NCI-H146 (cell line): ENCODE results near the gene EFNB3.

Experiments used
- DNase-seq: peaks from one replicate; lab custom pipeline; 2025; lab: John Stamatoyannopoulos, UW

The EFNB3 gene, protein sequence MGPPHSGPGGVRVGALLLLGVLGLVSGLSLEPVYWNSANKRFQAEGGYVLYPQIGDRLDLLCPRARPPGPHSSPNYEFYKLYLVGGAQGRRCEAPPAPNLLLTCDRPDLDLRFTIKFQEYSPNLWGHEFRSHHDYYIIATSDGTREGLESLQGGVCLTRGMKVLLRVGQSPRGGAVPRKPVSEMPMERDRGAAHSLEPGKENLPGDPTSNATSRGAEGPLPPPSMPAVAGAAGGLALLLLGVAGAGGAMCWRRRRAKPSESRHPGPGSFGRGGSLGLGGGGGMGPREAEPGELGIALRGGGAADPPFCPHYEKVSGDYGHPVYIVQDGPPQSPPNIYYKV

GRCh38 chr17:7704601-7705268, at the start of gene EFNB3:
TSS of gene EFNB3 (plus strand) at chr17:7705202. CDS start at chr17:7705599, 397 bp downstream.
- DNase-seq = peak; percentile 63

DNA sequence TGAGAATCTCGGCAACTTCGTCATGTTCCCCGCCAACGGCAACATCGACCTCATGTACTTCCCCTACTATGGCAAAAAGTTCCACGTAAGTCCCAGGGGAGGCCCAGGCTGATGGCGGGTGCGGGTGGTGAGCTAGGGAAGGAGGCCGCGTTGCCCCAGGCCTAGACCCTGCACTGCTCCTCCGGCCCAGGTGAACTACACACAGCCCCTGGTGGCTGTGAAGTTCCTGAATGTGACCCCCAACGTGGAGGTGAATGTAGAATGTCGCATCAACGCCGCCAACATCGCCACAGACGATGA, 49.5 kb upstream of the EFNB3 start:
- DNase-seq = no peak

- DNase-seq = no peak
These were observed 47.9 kb upstream of the EFNB3 start for GRCh38 chr17:7656958-7657609.

GRCh38 chr17:7667656-7668406, 37.2 kb upstream of the EFNB3 start:
- DNase-seq = no peak

GRCh38 chr17:7668482-7668881, 36.5 kb upstream of the EFNB3 start:
- DNase-seq = no peak

DNA sequence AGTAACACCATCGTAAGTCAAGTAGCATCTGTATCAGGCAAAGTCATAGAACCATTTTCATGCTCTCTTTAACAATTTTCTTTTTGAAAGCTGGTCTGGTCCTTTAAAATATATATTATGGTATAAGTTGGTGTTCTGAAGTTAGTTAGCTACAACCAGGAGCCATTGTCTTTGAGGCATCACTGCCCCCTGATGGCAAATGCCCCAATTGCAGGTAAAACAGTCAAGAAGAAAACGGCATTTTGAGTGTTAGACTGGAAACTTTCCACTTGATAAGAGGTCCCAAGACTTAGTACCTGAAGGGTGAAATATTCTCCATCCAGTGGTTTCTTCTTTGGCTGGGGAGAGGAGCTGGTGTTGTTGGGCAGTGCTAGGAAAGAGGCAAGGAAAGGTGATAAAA, 31.8 kb upstream of the EFNB3 start:
- no peak for DNase-seq

DNA sequence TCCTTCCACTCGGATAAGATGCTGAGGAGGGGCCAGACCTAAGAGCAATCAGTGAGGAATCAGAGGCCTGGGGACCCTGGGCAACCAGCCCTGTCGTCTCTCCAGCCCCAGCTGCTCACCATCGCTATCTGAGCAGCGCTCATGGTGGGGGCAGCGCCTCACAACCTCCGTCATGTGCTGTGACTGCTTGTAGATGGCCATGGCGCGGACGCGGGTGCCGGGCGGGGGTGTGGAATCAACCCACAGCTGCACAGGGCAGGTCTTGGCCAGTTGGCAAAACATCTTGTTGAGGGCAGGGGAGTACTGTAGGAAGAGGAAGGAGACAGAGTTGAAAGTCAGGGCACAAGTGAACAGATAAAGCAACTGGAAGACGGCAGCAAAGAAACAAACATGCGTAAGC, 30.1 kb upstream of the EFNB3 start:
- no peak for DNase-seq

DNA sequence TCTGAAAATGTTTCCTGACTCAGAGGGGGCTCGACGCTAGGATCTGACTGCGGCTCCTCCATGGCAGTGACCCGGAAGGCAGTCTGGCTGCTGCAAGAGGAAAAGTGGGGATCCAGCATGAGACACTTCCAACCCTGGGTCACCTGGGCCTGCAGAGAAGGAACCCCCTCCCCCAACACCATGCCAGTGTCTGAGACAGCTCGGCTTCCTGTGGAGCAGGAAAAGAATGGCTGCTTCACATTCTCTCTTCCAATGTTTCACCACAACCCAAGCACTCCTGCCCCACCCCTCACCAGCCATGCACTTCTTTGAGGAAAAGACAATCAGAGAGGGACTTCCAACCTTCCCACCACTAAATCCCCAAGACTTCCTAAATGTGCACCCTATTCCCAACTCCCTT, 28.5 kb upstream of the EFNB3 start:
- DNase-seq = no peak

DNA sequence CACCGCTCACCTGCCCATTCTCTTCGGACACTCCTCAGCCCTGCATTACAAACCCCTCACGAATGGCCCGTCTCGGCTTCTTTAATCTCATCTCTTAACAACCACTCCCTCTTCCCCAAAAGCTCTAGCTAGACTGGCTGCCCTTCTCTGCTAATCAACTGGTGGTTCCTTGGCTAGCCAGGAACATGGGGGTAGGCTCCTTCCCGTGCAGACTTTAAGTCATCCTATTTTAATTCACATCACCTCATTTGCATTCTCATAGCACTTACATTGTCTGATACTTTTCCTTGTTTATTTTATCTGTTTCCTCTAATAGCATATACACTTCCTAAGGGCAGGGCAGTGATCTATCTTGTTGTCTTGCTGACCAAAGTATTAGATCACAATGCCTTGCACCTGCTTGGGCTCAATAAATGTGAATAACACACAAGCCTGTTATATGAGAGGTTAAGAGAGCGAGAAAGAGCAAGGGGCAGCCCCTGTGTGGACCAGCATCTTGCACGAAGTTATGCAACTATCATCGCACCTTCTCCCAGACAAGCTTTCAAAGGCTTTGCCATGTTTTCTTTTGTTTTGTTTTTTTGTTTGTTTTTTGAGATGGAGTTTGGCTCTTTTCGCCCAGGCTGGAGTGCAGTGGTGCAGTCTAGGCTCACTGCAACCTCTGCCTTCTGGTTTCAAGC, 27.5 kb upstream of the EFNB3 start:
- no peak for DNase-seq

GRCh38 chr17:7684851-7685532, 20.0 kb upstream of the EFNB3 start:
- DNase-seq = no peak

GRCh38 chr17:7685533-7686221, 19.3 kb upstream of the EFNB3 start:
- DNase-seq = peak; percentile 91

DNA sequence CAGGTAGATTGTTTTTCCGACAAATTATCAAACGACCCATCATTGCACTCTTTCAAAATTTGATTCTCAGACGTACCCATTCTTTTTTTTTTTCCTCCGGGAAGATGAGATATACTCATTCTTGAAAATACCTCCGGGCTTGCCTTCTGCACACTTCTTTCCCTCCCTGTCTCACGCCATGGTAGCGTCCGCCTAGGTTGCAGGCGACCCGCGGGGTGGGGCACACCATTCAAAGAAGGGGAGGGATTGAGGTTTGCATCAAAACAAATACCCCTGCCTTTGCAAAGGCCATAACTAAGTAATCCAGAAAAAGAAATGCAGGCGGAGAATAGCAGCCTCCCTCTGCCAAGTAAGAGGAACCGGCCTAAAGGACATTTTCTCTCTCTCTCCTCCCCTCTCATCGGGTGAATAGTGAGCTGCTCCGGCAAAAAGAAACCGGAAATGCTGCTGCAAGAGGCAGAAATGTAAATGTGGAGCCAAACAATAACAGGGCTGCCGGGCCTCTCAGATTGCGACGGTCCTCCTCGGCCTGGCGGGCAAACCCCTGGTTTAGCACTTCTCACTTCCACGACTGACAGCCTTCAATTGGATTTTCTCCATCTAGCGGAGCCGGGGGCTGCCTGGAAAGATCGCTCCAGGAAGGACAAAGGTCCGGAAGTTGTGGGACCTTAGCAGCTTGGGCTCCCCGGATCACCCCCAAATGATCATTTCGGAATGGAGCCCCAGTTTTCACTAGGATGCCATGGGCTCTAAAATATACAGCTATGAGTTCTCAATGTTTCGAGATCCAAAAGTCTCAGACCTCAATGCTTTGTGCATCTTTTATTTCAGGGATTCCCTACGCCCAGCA, 18.6 kb upstream of the EFNB3 start:
- peak; percentile 87 for DNase-seq

GRCh38 chr17:7687072-7687907, 17.7 kb upstream of the EFNB3 start, which contains the start of gene TP53:
TSS of gene TP53 (minus strand) at chr17:7687490. CDS start at chr17:7676594, 10,896 bp downstream.
- DNase-seq = peak; percentile 92

DNA sequence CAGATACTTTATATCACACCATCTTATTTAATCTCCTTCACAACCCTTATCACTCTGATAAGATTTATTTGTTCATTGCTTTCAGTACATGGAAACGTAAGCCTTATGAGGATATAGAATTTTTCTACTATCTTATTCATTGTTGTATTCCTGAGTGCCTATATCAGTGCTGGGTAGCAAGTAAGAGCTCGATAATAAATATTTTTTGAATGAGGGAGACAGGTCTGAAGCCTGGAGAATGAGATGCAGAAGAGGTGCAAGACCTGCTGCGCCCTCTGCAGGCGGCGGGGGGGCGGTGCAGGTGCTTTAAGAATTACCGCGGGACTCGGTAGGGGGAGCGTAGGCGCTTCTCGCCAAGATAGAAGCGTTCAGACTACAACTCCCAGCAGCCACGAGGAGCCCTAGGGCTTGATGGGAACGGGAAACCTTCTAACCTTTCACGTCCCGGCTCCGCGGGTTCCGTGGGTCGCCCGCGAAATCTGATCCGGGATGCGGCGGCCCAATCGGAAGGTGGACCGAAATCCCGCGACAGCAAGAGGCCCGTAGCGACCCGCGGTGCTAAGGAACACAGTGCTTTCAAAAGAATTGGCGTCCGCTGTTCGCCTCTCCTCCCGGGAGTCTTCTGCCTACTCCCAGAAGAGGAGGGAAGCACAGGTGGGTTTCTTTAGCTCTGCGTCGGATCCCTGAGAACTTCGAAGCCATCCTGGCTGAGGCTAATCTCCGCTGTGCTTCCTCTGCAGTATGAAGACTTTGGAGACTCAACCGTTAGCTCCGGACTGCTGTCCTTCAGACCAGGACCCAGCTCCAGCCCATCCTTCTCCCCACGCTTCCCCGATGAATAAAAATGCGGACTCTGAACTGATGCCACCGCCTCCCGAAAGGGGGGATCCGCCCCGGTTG, 16.8 kb upstream of the EFNB3 start, which contains the start of gene WRAP53:
WRAP53 (plus strand) TSS at position 570 of the 900 bp plus-strand sequence; CDS start at position 742, 172 bp downstream.
- DNase-seq = peak; percentile 96

DNA sequence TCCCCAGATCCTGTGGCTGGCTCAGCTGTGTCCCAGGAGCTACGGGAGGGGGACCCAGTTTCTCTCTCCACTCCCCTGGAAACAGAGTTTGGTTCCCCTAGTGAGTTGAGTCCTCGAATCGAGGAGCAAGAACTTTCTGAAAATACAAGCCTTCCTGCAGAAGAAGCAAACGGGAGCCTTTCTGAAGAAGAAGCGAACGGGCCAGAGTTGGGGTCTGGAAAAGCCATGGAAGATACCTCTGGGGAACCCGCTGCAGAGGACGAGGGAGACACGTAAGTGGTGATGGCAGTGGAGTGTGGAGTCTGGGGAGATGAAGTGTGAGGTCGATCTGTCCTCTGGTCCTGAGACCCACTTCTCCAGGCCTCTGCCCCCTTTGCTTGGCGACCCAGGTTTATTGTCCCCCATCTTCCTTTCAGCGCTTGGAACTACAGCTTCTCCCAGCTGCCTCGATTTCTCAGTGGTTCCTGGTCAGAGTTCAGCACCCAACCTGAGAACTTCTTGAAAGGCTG, 16.1 kb upstream of the EFNB3 start:
- DNase-seq = no peak

- DNase-seq = no peak
These were observed 9.4 kb upstream of the EFNB3 start for GRCh38 chr17:7695586-7695985.

DNA sequence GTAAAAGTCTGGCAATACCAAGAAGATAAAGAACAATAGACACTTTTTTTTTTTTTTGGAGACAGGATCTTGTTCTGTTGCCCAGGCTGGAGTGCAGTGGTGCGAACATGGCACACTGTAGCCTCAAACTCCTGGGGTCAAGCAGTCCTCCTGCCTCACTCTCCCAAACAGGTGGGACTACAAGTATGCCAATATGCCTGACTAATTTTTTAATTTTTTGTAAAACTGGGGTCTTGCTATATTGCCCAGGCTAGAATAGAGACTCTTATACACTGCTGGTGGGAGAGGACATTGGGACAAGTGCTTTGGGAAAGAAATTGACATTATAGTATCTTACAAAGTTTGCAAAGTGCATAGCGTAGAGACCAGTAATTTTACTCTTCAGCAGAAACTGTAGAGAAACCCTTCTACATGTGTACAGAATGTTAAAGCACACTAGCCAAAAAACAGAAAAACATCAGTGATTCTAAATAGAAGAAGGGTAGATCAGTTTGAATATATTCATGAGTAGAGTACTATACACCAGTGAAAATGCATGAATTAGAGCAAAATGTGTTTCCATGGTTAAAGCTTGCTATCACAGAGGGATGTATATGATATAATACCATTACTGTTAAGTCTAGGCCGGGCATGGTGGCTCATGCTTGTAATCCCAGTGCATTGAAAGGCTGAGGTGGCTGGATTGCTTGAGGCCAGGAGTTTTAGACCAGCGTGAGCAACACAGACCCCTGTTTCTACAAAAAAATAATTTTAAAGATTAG, 7.0 kb upstream of the EFNB3 start:
- no peak for DNase-seq
